IMR-90 (cell line): Measurements from ENCODE around the gene MBLAC2. TPM values are rescaled to one million over a fixed set of nuclear protein-coding genes. Genes with fewer than 3 reads are reported as not detected.
A peak's percentile ranks its signal among the peaks of the same experiment; 100 is the strongest.

Experiments
- ATAC-seq: fragments of 200-7000 bp; cut with Tn5 transposase; 2 replicates; pipeline ENCODE4 v1.9.1; 2020; ENCODE audit warnings: low read depth, mild to moderate bottlenecking, moderate library complexity
- Bru-seq: library from RNA; stranded (reverse); fragments of 400-500 nt; gene quantifications from one replicate; lab custom pipeline; 2021; lab: Mats Ljungman, UMichigan
- BruChase-seq, 2 experiments: library from RNA; stranded (reverse); fragments of 400-500 nt; gene quantifications; one replicate each; lab custom pipeline; 2021; lab: Mats Ljungman, UMichigan
- BruUV-seq: library from RNA; stranded (reverse); fragments of 400-500 nt; replicated peaks from 2 replicates; lab custom pipeline; 2021; lab: Mats Ljungman, UMichigan
- CTCF ChIA-PET: fragments of 300-600 bp; formaldehyde crosslinking; extraction: SDS; loops from one replicate; lab custom pipeline; 2021; ENCODE audit warnings: antibody characterized with exemption; lab: Yijun Ruan, JAX
- POLR2A ChIA-PET: fragments of 300-600 bp; sonication (Branson Sonifier 250); formaldehyde crosslinking; loops from one replicate; lab custom pipeline; 2022; ENCODE audit warnings: antibody characterized with exemption; ENCODE audit not compliant: unreplicated experiment; lab: Charles Lee
- DNase-seq: peaks from one replicate; pipeline ENCODE4 v3.0.0; 2013
- H2AFZ ChIP-seq: replicated peaks from 2 replicates; pipeline ENCODE3; 2013; ENCODE audit warnings: low read length, mild to moderate bottlenecking; ENCODE audit not compliant: poor library complexity
- H2AK5ac ChIP-seq: 2 replicates; pipeline ENCODE4 v1.6.1; 2013; ENCODE audit warnings: low read depth, low read length, inconsistent platforms
- H2AK9ac ChIP-seq: replicated peaks from 2 replicates; pipeline ENCODE3; 2013; ENCODE audit warnings: mild to moderate bottlenecking, low read depth, low read length, moderate library complexity; ENCODE audit not compliant: poor library complexity
- H2BK120ac ChIP-seq: 2 replicates; pipeline ENCODE4 v1.6.1; 2013; ENCODE audit warnings: low read depth, low read length, inconsistent platforms
- H2BK15ac ChIP-seq: 3 replicates; pipeline ENCODE4 v1.6.1; 2013; ENCODE audit warnings: low read depth, low read length, inconsistent platforms
- H2BK20ac ChIP-seq: 2 replicates; pipeline ENCODE4 v1.6.1; 2013; ENCODE audit warnings: low read depth, mild to moderate bottlenecking, inconsistent platforms, low read length, moderate library complexity
- H2BK5ac ChIP-seq: 2 replicates; pipeline ENCODE4 v1.6.1; 2013; ENCODE audit warnings: mild to moderate bottlenecking, low read depth, low read length, inconsistent platforms; ENCODE audit not compliant: poor library complexity, severe bottlenecking
- H3K14ac ChIP-seq: replicated peaks from 2 replicates; pipeline ENCODE4 v1.6.1; 2013; ENCODE audit warnings: low read depth, low read length, inconsistent platforms
- H3K18ac ChIP-seq: 2 replicates; pipeline ENCODE4 v1.6.1; 2013; ENCODE audit warnings: low read depth, low read length, control low read depth
- H3K23ac ChIP-seq: 2 replicates; pipeline ENCODE4 v1.6.1; 2013; ENCODE audit warnings: low read depth, low read length, inconsistent platforms
- H3K27ac ChIP-seq: 2 replicates; pipeline ENCODE4 v1.5.1; 2013; ENCODE audit warnings: mild to moderate bottlenecking, control low read depth, low read length; ENCODE audit not compliant: insufficient read depth
- H3K27me3 ChIP-seq: 2 replicates; pipeline ENCODE4 v1.6.1; 2013; ENCODE audit warnings: low read length; ENCODE audit not compliant: control insufficient read depth, insufficient read depth
- H3K36me3 ChIP-seq: 2 replicates; pipeline ENCODE4 v1.6.1; 2013; ENCODE audit warnings: low read length, mixed read lengths; ENCODE audit not compliant: control insufficient read depth, insufficient read depth
- H3K4ac ChIP-seq: 2 replicates; pipeline ENCODE4 v1.6.1; 2013; ENCODE audit warnings: low read depth, low read length, inconsistent platforms
- H3K4me1 ChIP-seq: 2 replicates; pipeline ENCODE4 v1.6.1; 2013; ENCODE audit warnings: low read length, mixed read lengths; ENCODE audit not compliant: control insufficient read depth, insufficient read depth
- H3K4me2 ChIP-seq: 2 replicates; pipeline ENCODE4 v1.6.1; 2013; ENCODE audit warnings: low read depth, mild to moderate bottlenecking, control low read depth, low read length, moderate library complexity
- H3K4me3 ChIP-seq: 2 replicates; pipeline ENCODE4 v1.5.1; 2013; ENCODE audit warnings: low read depth, mild to moderate bottlenecking, control low read depth, low read length, moderate library complexity; ENCODE audit not compliant: insufficient read depth
- H3K56ac ChIP-seq: 2 replicates; pipeline ENCODE4 v1.6.1; 2013; ENCODE audit warnings: low read length, inconsistent platforms; ENCODE audit not compliant: insufficient read depth; ENCODE audit errors: extremely low read depth
- H3K79me1 ChIP-seq, 2 experiments: 2 replicates each; pipeline ENCODE4 v1.6.1; 2013; ENCODE audit warnings: low read length in 2 of 2, inconsistent platforms in 1 of 2, low read depth in 1 of 2
- H3K9ac ChIP-seq: 2 replicates; pipeline ENCODE4 v1.6.1; 2013; ENCODE audit warnings: low read depth, low read length, control low read depth
- H3K9me1 ChIP-seq: 2 replicates; pipeline ENCODE4 v1.6.1; 2013; ENCODE audit warnings: low read length, inconsistent platforms; ENCODE audit not compliant: insufficient read depth
- H3K9me3 ChIP-seq: 2 replicates; pipeline ENCODE4 v1.6.1; 2013; ENCODE audit warnings: low read length; ENCODE audit not compliant: control insufficient read depth, insufficient read depth
- H4K20me1 ChIP-seq: 2 replicates; pipeline ENCODE4 v1.6.1; 2013; ENCODE audit warnings: low read length, inconsistent platforms; ENCODE audit not compliant: insufficient read depth
- H4K5ac ChIP-seq: 2 replicates; pipeline ENCODE4 v1.6.1; 2013; ENCODE audit warnings: mild to moderate bottlenecking, low read depth, low read length, control low read depth
- H4K8ac ChIP-seq, 2 experiments: 2 replicates each; pipeline ENCODE4 v1.6.1; 2013; ENCODE audit warnings: low read depth in 2 of 2, low read length in 2 of 2, control low read depth in 1 of 2, inconsistent platforms in 1 of 2
- H4K91ac ChIP-seq: 2 replicates; pipeline ENCODE4 v1.6.1; 2013; ENCODE audit warnings: low read depth, low read length, inconsistent platforms; ENCODE audit not compliant: insufficient read depth
- BHLHE40 ChIP-seq: fragments of 150-350 bp; IDR thresholded peaks from 2 replicates; pipeline ENCODE4 v1.6.1; 2016; ENCODE audit warnings: mild to moderate bottlenecking, low read depth, low read length
- CEBPB ChIP-seq: IDR thresholded peaks from 2 replicates; pipeline ENCODE4 v1.6.1; 2012; ENCODE audit warnings: low read depth, low read length, improper control_type of control experiment
- CHD1 ChIP-seq: IDR thresholded peaks from 2 replicates; pipeline ENCODE4 v1.6.1; 2012; ENCODE audit warnings: low read depth, low read length, improper control_type of control experiment
- FOS ChIP-seq: fragments of 150-350 bp; IDR thresholded peaks from 2 replicates; pipeline ENCODE4 v1.6.1; 2016; ENCODE audit warnings: low read depth, low read length
- MAFK ChIP-seq: IDR thresholded peaks from 2 replicates; pipeline ENCODE4 v1.6.1; 2012; ENCODE audit warnings: low read depth, low read length, improper control_type of control experiment
- MXI1 ChIP-seq: IDR thresholded peaks from 2 replicates; pipeline ENCODE4 v1.6.1; 2012; ENCODE audit warnings: low read depth, mild to moderate bottlenecking, low read length, moderate library complexity, borderline replicate concordance
- POLR2A ChIP-seq: IDR thresholded peaks from 2 replicates; pipeline ENCODE4 v1.6.1; 2012; ENCODE audit warnings: mild to moderate bottlenecking, low read depth, low read length
- RAD21 ChIP-seq: IDR thresholded peaks from 2 replicates; pipeline ENCODE4 v1.6.1; 2012; ENCODE audit warnings: low read length, improper control_type of control experiment
- RCOR1 ChIP-seq: IDR thresholded peaks from 2 replicates; pipeline ENCODE4 v1.6.1; 2012; ENCODE audit warnings: mild to moderate bottlenecking, low read length, improper control_type of control experiment; ENCODE audit not compliant: insufficient replicate concordance
- RFX5 ChIP-seq: IDR thresholded peaks from 2 replicates; pipeline ENCODE4 v1.8.0; 2012; ENCODE audit warnings: low read depth, mild to moderate bottlenecking, low read length, moderate library complexity
- SMC3 ChIP-seq: fragments of 150-350 bp; IDR thresholded peaks from 2 replicates; pipeline ENCODE4 v1.6.1; 2016; ENCODE audit warnings: low read depth, mild to moderate bottlenecking, antibody characterized with exemption, low read length, moderate library complexity
- WGBS, 2 experiments: methylation state at CpG; one replicate each; pipeline versions ENCODE4 v1.1.5 to v1.1.7; 2013; ENCODE audit warnings: missing lambda C conversion rate in 2 of 2; ENCODE audit not compliant: insufficient read length in 1 of 2; ENCODE audit errors: extremely low coverage in 2 of 2; 5-methylcytosine and 5-hydroxymethylcytosine counted together
- dilution Hi-C: fragments of 300-500 bp; cut with HindIII; formaldehyde crosslinking; loops from one replicate; pipeline ENCODE4 v1.14.3; 2018; ENCODE audit warnings: low sequenced_read_pairs; ENCODE audit not compliant: unreplicated experiment
- in situ Hi-C: fragments of 300-500 bp; cut with MboI; formaldehyde crosslinking; loops from 3 replicates; pipeline ENCODE4 v1.14.3; 2019; ENCODE audit warnings: low sequenced_read_pairs, inconsistent platforms, mixed read lengths
- intact Hi-C: fragments of 100-400 bp; cut with micrococcal nuclease; formaldehyde crosslinking; loops from 2 replicates; pipeline ENCODE4 v1.10.0; 2022
- long read RNA-seq: library from polyadenylated mRNA; unstranded; transcript quantifications from one replicate; pipeline ENCODE4 v2.0.0, GENCODE V29; 2021; ENCODE audit not compliant: unreplicated experiment
- polyA plus RNA-seq, 3 experiments: library from polyadenylated mRNA; depleted of rRNA; stranded (reverse); fragments of >200 nt; gene quantifications; 2 replicates each; pipeline ENCODE4 v1.2.3, GENCODE V29; 2012; ENCODE audit warnings: low replicate concordance in 1 of 3
- total RNA-seq: library from RNA; depleted of rRNA; stranded (reverse); fragments of >200 nt; gene quantifications from 2 replicates; pipeline ENCODE4 v1.2.3, GENCODE V29; 2012; rRNA removed
- TF ChIP-seq, protein P1 (sequence below): fragments of 150-350 bp; IDR thresholded peaks from 2 replicates; pipeline ENCODE4 v1.6.1; 2016; ENCODE audit warnings: low read depth, mild to moderate bottlenecking, low read length, moderate library complexity, borderline replicate concordance
- TF ChIP-seq, protein P2 (sequence below): fragments of 150-350 bp; IDR thresholded peaks from 2 replicates; pipeline ENCODE4 v1.6.1; 2017; ENCODE audit warnings: mild to moderate bottlenecking, antibody characterized with exemption, low read length, low read depth

Gene MBLAC2
- total RNA-seq (3.2 and 5.0 TPM in 2 replicates), polyA plus RNA-seq (2012; rRNA removed) (2.5 and 3.0 TPM in 2 replicates), Bru-seq, nascent RNA (percentile 52 among the genes with signal in this experiment), BruChase-seq, experiment 1, labeled RNA remaining after a 6-hour chase (percentile 55 among the genes with signal in this experiment), BruChase-seq, experiment 2, labeled RNA remaining after a 2-hour chase (percentile 64 among the genes with signal in this experiment)
- polyA plus RNA-seq (2012; cell fraction: cytosol; rRNA removed): 1.1 and 2.1 TPM in 2 replicates
- polyA plus RNA-seq (2012; cell fraction: nucleus; rRNA removed; ENCODE audit: low replicate concordance): 1.8 and 2.4 TPM in 2 replicates
- long read RNA-seq, full-length matches to known transcripts: 11 of 13 reads
- long read RNA-seq, partial matches to known transcripts: 0 of 13 reads
- long read RNA-seq, other reads (novel, unspliced or antisense): 2 of 13 reads

DNA sequence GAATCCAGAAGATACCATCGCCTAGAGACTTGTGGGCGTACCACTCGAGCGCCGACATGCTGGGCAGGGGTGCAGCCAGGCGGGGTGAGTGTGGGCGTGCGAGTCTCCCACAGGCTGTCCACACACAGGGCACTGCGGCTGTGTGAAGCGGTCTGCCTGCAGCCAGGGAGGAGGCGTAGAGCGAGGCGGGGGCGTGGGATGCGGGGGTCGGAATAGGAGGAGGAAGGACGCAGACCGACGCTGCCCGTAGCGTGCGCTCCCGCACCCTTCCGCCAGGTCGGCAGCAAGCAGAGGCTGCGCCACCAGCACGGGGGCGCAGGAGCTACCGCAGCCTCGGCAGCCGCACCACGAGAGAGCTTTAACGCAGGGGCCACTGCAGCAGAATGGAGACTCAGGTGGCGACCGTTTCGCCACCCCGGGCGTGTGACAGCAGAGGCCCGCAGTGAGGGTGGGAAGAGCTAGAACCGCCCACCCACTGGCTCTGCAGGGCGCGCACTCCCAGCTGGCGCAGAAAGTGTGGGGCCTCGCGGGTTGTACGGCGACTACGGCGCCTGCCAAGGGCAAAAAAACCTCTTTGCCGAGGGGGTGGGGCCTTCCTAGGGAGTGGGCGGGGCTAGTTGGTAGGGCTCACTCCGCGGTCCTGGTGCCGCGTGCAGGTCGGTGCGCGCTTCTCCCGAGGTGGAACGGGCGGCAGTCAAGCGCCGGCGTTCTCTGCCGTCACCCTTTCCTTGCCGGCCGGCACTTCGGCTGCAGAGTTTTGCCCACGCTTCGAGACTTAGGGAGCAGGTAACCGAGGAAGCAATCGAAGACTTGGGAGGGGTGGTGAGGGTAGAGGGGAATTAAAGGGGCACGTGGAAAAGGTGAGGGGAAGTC, at the start of gene MBLAC2, which contains the start of gene POLR3G:
Gene MBLAC2 (minus strand): TSS at position 537 of the 873 bp plus-strand sequence. CDS start 479 bp downstream, at position 58.
Gene POLR3G (plus strand): TSS at position 630 of the 873 bp plus-strand sequence. CDS start 10,704 bp downstream, outside the sequence.
- Histone ChIP-seq H3K9me1 (0 out of 2 replicates have a peak, but pooled peaks cover 2% of the 10 kb centered on the region), H4K91ac (peak within 1 kb of the TSS; percentile 10; the same call in 1 of the 2 replicates), H3K9ac (peak within 1 kb of the TSS; percentile 59), H3K27me3 (no peaks in the 10 kb centered on the region), H2BK120ac (peak within 1 kb of the TSS; percentile 46), H3K36me3 (no peaks in the 10 kb centered on the region), H3K9me3 (no peaks in the 10 kb centered on the region), H3K14ac (peak within 1 kb of the TSS; percentile 80), H2AFZ (peak within 1 kb of the TSS; percentile 96), H2BK5ac (peak within 1 kb of the TSS; percentile 55), H3K23ac (peak within 1 kb of the TSS; percentile 79), H3K4me1 (peaks cover 2% of the 10 kb centered on the region; the same call in 1 of the 2 replicates), H4K20me1 (no peaks in the 10 kb centered on the region), H3K4me3 (peak within 1 kb of the TSS; percentile 75), H3K56ac (peak within 1 kb of the TSS; percentile 32; the same call in 1 of the 2 replicates), H4K5ac (no peak within 1 kb of the TSS; the same call in 1 of the 2 replicates), H4K8ac (peak within 1 kb of the TSS; percentile 71 to 77), H2AK9ac (peak within 1 kb of the TSS; percentile 70), H3K18ac (no peak within 1 kb of the TSS), H3K4me2 (peak within 1 kb of the TSS; percentile 95), H3K4ac (peak within 1 kb of the TSS; percentile 78), H3K27ac (peak within 1 kb of the TSS; percentile 59), H3K79me1 (peaks cover 13 to 14% of the 10 kb centered on the region in 2 experiments), H2AK5ac (no peak within 1 kb of the TSS; the same call in 1 of the 2 replicates), H2BK15ac (no peak within 1 kb of the TSS), H2BK20ac (no peak within 1 kb of the TSS)
- POLR2A ChIA-PET: interaction anchor here (0.6 to 0.7 kb wide), 3 partner anchors 9 to 1718 kb away, joined by 3 to 4 read pairs (median 3); no protein-coding TSS in a partner anchor
- DNase-seq: peak; percentile 87
- dilution Hi-C loops (no loop called here), in situ Hi-C loops (no loop called here), intact Hi-C loops (loop anchor here (1.0 to 5.0 kb wide), 2 partner anchors 56 to 67 kb away; partner anchors contain the start of gene CETN3)
- ATAC-seq: peak; percentile 91
- no TSS peak for BruUV-seq
- 0% methylated on average over 21 of the region's 73 CpGs; no CpG with 5 or more reads in 1 of the 2 experiments for WGBS, 2 experiments
- CTCF ChIA-PET: interaction anchor here (0.8 kb wide), 1 partner anchor 9 kb away, joined by 5 read pairs; no protein-coding TSS in a partner anchor
- TF ChIP-seq MAFK: no peak
- no peak for TF ChIP-seq CEBPB
- no peak for TF ChIP-seq RAD21
- no peak for TF ChIP-seq SMC3
- no peak for TF ChIP-seq POLR2A
- TF ChIP-seq RFX5: no peak
- no peak for TF ChIP-seq RCOR1
- TF ChIP-seq, protein P1, sequence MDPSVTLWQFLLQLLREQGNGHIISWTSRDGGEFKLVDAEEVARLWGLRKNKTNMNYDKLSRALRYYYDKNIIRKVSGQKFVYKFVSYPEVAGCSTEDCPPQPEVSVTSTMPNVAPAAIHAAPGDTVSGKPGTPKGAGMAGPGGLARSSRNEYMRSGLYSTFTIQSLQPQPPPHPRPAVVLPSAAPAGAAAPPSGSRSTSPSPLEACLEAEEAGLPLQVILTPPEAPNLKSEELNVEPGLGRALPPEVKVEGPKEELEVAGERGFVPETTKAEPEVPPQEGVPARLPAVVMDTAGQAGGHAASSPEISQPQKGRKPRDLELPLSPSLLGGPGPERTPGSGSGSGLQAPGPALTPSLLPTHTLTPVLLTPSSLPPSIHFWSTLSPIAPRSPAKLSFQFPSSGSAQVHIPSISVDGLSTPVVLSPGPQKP: no peak
- TF ChIP-seq CHD1: no peak; the same call in 1 of the 2 replicates
- TF ChIP-seq BHLHE40: peak; percentile 11; the same call in 1 of the 2 replicates
- no peak for TF ChIP-seq FOS
- no peak; the same call in 1 of the 2 replicates for TF ChIP-seq MXI1
- TF ChIP-seq, protein P2, sequence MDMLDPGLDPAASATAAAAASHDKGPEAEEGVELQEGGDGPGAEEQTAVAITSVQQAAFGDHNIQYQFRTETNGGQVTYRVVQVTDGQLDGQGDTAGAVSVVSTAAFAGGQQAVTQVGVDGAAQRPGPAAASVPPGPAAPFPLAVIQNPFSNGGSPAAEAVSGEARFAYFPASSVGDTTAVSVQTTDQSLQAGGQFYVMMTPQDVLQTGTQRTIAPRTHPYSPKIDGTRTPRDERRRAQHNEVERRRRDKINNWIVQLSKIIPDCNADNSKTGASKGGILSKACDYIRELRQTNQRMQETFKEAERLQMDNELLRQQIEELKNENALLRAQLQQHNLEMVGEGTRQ: no peak
